Hypothalamus (tissue), 51 donors: ENCODE data around the gene ATP13A3.
"Not testable (repeated sequence)": the region's sequence is repeated elsewhere in the genome, so short reads cannot be mapped to it uniquely, and the experiment has no call there.

Experiments used
- DNase-seq, 51 donors: peaks; one replicate each; lab custom pipeline; 2025; lab: John Stamatoyannopoulos, UW

The ATP13A3 gene

GRCh38 chr3:194503081-194503531 is 16.3 kb upstream of the ATP13A3 start:
- no peak for DNase-seq

GRCh38 chr3:194500198-194500597 is 13.4 kb upstream of the ATP13A3 start:
- DNase-seq = no peak

DNA sequence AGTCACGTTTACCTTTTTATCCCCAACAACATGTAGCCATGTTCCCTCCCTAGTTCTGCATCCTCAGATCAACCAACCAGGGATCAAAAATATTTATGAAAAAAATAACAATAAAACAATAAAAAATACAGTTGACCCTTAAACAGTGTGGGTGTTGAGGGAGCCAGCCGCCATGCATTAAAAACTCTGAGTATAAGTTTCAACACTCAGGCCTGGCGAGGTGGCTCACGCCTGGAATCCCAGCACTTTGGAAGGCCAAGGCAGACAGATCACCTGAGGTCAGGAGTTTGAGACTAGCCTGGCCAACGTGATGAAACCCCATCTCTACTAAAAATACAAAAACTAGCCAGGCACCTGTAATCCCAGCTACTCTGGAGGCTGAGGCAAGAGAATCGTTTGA is 12.7 kb upstream of the ATP13A3 start:
- not testable (repeated sequence) for DNase-seq

DNA sequence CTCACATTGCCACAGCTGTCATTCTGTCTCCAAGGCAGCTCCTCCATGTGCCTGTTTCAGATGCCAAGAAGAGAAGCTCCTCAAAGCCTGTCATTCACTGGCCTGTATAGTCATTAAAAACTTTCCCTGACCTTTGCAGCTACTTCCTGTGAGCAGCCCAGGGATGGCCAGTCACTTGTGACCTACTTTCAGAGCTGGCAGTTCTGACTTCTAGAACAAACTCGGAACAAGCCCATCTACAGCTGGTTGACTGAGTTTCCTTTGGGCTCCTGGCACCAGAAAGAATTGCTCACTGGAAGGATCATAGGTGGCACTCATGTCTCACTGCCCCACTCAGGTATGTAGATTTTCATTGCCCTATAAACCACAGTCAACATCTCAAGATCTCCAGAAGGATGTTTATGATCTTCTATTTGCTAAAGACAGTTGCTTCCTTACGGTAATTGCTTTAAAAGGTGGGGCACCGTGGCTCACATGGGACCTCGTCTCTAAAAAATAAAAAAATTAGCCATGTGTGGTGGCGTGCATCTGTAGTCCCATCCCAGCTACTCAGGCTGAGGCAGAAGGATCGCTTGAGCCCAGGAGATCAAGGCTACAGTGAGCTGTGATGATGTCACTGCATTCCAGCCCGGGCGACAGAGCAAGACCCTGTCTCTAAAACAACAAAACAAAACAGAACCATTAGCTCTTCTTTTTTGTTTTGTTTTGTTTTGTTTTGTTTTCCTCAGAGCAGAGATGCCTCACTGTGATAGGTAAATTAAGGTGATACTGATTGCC is 11.2 kb upstream of the ATP13A3 start:
- peak in 13 of 51 donors; percentile 11 to 45 (median 26) for DNase-seq

GRCh38 chr3:194496217-194496919 is 9.6 kb upstream of the ATP13A3 start:
- no peak for DNase-seq

GRCh38 chr3:194494951-194495374 is 8.2 kb upstream of the ATP13A3 start:
- DNase-seq = no peak

GRCh38 chr3:194493995-194494927 is 7.5 kb upstream of the ATP13A3 start:
- not testable (repeated sequence) for DNase-seq

- DNase-seq = no peak
These were observed 5.2 kb upstream of the ATP13A3 start for GRCh38 chr3:194492001-194492400.

DNA sequence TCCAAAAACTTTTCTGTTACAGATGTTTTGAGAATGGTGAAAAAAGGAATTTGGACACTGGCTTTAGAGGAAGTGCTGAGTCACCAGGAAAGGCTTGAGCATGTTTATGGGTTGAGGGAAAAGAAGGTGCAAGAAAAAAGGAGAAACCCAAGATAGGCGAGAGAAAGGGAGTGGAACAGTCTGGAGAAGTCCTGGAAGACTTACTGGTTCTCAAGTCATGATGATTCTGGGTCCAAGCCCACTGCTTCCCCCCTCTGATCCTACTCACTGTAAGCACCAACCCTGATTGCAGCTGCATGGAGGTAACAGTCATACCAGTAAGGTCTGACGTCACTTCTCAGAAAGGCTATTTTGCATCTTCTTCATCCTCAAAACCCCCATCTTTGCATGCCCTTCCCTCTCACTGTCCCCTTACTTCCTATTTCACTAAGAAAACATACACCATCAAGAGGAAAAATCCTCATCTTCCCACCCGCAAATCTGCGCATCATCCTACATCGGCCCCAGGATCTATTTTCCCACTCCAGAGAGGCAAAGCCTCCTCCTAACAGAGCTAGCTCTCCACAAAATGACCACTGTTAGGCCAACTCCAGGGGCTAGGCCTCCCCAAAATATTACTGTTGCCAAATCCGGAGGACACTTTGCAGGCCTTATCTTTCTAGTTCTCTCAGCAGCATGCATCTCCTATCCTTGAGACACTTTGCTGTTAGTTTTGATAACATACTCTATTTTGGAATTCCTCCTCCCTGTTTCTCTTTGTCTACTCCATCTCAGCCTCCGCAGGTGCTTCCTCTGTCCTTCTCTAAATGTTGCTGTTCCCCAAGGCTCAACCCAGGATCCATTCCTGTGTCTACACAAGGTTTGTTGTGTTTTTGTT is 3.2 kb upstream of the ATP13A3 start:
- no peak for DNase-seq

DNA sequence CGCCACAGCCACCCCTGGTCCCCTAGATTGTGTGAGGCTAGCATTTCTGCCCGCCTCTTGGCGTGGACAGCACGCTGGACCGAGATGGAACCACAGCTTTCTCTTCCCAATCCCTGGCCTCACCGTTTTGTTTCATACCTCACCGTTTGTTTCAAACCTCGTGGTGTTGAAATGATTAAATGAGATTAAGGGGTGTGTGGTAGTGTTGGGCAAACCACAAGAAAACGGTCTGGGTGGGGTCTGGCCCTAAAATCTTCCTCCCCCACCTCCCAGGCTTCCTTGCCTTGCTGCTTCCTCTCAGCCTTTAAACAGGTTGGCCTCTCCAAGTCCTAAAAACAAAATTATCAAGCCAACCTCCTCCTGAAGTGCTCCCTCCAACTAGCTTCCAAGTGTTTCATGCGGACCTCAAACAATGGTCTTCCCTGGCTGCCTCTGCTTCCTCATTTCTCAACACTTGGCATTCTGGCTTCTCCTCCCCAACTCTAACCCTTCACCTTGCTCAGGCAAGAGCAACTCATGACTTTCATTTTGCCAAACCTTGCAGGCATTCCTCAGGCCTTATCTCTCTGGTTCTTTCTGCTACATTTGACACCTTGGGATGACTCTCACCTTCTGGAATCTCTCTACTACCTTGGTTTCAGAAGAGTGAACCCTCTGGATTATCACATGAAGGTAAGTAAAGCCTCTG is 1.4 kb upstream of the ATP13A3 start:
- no peak for DNase-seq

GRCh38 chr3:194487289-194488054 is 670 bp upstream of the ATP13A3 start:
- DNase-seq = peak in 8 of 51 donors; percentile 15 to 60 (median 32)

DNA sequence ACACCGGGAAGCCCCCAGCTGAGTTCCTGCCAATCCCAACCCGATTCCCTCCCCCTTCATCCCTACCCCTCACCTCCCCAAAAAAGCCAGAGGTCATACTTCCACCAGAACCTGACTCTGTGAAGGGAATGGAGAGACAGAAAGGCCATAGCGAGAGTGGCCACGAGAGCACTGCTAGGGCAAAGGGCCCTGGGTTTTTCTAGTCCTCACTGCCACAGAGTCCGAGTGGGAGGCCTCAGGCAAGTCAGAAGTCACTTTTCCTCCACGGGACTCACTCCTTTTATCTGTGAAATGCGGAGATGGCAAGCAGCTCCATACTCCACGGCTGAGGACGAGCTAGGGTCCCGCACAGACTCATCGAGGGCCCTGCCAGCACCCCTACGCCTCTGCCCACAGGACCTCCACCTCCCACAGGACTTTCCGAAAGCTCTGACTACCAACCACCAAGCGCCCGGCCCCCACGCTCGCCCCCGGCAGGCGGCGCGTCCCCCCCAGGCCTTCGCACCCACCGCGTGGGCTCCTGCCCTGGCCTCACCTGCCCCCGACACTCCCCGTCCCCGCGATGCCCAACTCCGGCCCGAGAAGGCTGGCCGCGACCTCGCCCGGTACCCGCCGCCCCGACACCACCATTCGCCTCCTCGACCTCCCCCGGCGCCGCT is 792 bp downstream of the ATP13A3 start:
- DNase-seq = peak in 17 of 51 donors; percentile 11 to 60 (median 34)

- no peak for DNase-seq
These were observed 1.3 kb downstream of the ATP13A3 start for GRCh38 chr3:194485468-194485880.

- DNase-seq = no peak
These were observed 2.2 kb downstream of the ATP13A3 start for GRCh38 chr3:194484614-194485013.

GRCh38 chr3:194483850-194484249 is 3.0 kb downstream of the ATP13A3 start:
- DNase-seq = no peak

DNA sequence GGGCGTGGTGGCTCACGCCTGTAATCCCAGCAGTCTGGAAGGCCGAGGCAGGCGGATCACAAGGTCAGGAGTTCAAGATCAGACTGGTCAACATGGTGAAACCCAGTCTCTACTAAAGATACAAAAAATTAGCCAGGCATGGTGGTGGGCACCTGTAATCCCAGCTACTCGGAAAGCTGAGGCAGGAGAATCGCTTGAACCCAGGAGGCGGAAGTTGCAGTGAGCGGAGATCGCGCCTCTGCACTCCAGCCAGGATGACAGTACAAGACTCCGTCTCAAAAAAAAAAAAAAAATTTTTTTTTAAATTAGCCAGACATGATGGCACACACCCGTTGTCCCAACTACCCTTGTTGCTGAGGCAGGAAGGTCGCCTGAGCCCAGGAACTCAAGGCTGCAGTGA is 4.0 kb downstream of the ATP13A3 start:
- not testable (repeated sequence) for DNase-seq

DNA sequence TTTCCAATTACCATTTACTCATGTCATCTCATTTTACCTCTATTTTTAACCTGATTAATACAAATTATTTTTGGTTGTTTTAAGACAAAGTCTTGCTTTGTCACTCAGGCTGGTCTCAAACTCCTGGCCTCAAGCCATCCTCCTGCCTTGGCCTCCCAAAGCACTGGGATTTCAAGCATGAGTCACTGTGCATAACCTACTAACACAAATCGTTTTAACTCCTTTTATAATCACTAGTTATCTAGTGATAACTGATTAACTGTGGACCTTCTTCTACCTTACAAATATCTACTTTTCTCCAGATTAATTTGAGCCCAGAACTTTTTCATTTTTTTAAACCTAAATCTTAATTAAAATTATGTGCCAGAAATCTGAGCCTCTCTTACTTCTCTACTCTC is 4.6 kb downstream of the ATP13A3 start:
- no peak for DNase-seq
